Vagina (tissue), 2 donors: ENCODE measurements around the gene ZNF503.

Source experiments
- POLR2AphosphoS5 ChIP-seq, 2 donors: sonication (generic); formaldehyde crosslinking; IDR thresholded peaks; one replicate each; pipeline ENCODE4 v1.9.0; 2017; ENCODE audit warnings: antibody characterized with exemption in 2 of 2, mild to moderate bottlenecking in 2 of 2, low read depth in 1 of 2; ENCODE audit not compliant: insufficient read depth in 1 of 2
- TF ChIP-seq, protein P1 (sequence below), 3 experiments: fragments of 450-650 bp in 2 of 3; fragments of 200-600 bp in 1 of 3; sonication (generic) in 1 of 3; IDR thresholded peaks; one replicate each; pipeline ENCODE4 v1.5.1; 2017 to 2019; ENCODE audit warnings: antibody characterized with exemption in 3 of 3, mild to moderate bottlenecking in 2 of 3, moderate library complexity in 2 of 3

- TF ChIP-seq, protein P1, sequence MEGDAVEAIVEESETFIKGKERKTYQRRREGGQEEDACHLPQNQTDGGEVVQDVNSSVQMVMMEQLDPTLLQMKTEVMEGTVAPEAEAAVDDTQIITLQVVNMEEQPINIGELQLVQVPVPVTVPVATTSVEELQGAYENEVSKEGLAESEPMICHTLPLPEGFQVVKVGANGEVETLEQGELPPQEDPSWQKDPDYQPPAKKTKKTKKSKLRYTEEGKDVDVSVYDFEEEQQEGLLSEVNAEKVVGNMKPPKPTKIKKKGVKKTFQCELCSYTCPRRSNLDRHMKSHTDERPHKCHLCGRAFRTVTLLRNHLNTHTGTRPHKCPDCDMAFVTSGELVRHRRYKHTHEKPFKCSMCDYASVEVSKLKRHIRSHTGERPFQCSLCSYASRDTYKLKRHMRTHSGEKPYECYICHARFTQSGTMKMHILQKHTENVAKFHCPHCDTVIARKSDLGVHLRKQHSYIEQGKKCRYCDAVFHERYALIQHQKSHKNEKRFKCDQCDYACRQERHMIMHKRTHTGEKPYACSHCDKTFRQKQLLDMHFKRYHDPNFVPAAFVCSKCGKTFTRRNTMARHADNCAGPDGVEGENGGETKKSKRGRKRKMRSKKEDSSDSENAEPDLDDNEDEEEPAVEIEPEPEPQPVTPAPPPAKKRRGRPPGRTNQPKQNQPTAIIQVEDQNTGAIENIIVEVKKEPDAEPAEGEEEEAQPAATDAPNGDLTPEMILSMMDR (IDR thresholded peaks at IDR 0.05), result no peak
- TF ChIP-seq POLR2AphosphoS5 (IDR thresholded peaks at IDR 0.05; ENCODE audit: insufficient read depth in 1 of 2, low read depth in 1 of 2), result no peak
Observed at GRCh38 chr10:75448166-75448565, 46.6 kb upstream of the ZNF503 start.
